Activated naive CD8-positive, alpha-beta T cell treated with anti-CD3 and anti-CD28 coated beads, Interleukin-2, amount 50 U/mL, for 24 hours (primary cell): Measurements from ENCODE around the gene PODN.

Source experiments
- ATAC-seq: fragments of 150-1000 bp; cut with Tn5 transposase; one replicate; pipeline ENCODE4 v1.10.0; 2021
- DNase-seq: peaks from one replicate; pipeline ENCODE4 v3.0.0; 2021
- H3K27ac Mint-ChIP-seq: one replicate; pipeline ENCODE4 v1.8.0; 2021; ENCODE audit warnings: mild to moderate bottlenecking, mixed read lengths
- H3K27me3 Mint-ChIP-seq: one replicate; pipeline ENCODE4 v1.8.0; 2021; ENCODE audit warnings: mixed read lengths
- H3K36me3 Mint-ChIP-seq: one replicate; pipeline ENCODE4 v1.8.0; 2021; ENCODE audit warnings: low read depth, mixed read lengths
- H3K4me1 Mint-ChIP-seq: one replicate; pipeline ENCODE4 v1.8.0; 2021; ENCODE audit warnings: mixed read lengths
- H3K4me3 Mint-ChIP-seq: one replicate; pipeline ENCODE4 v1.8.0; 2021; ENCODE audit warnings: mild to moderate bottlenecking, moderate library complexity, mixed read lengths
- H3K9me3 Mint-ChIP-seq: one replicate; pipeline ENCODE4 v1.8.0; 2021; ENCODE audit warnings: mixed read lengths

PODN gene

DNA sequence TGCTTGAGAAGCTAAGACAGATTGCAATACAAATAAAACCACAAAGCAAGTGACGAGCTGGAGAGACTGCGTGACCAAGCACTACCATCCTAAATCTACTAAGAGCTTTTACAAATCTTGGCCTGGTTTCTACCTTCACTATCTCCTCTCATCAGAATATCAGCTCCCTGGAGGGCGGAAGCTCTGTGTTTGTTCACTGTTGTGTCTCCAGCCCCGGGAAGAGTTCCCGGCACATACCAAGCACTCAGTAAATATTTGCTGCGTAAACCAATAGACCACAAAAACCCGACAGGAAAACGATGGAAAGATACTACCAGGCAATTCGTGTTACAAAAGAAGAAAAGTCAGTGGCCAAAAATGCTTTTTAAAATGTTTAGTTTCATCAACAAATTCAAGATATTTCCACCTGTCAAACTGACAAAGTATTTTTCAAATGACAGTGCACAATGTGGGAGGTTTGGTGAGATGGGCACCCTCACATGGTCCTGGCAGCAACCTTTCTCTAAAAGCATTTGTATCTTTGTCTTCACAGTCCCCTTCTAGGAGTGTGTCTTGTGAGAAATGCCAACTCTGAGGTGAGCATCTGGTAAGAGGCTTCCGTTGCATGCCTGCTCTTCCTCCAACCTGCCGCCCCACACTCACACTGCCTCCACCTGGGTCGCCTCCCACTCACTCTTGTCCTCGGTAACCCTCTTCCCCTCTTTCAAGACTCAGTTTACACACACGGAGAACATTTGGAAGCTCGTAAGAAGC lies 45.7 kb downstream of the PODN start:
- H3K4me3 Mint-ChIP-seq: no peak overlapping the region
- H3K9me3 Mint-ChIP-seq: no peaks in the 10 kb centered on the region
- ATAC-seq (no peak), DNase-seq (no peak)
- H3K36me3 Mint-ChIP-seq: no peaks in the 10 kb centered on the region
- peaks cover 22% of the 10 kb centered on the region for H3K4me1 Mint-ChIP-seq
- no peak overlapping the region for H3K27ac Mint-ChIP-seq
- H3K27me3 Mint-ChIP-seq: peaks cover 2% of the 10 kb centered on the region

DNA sequence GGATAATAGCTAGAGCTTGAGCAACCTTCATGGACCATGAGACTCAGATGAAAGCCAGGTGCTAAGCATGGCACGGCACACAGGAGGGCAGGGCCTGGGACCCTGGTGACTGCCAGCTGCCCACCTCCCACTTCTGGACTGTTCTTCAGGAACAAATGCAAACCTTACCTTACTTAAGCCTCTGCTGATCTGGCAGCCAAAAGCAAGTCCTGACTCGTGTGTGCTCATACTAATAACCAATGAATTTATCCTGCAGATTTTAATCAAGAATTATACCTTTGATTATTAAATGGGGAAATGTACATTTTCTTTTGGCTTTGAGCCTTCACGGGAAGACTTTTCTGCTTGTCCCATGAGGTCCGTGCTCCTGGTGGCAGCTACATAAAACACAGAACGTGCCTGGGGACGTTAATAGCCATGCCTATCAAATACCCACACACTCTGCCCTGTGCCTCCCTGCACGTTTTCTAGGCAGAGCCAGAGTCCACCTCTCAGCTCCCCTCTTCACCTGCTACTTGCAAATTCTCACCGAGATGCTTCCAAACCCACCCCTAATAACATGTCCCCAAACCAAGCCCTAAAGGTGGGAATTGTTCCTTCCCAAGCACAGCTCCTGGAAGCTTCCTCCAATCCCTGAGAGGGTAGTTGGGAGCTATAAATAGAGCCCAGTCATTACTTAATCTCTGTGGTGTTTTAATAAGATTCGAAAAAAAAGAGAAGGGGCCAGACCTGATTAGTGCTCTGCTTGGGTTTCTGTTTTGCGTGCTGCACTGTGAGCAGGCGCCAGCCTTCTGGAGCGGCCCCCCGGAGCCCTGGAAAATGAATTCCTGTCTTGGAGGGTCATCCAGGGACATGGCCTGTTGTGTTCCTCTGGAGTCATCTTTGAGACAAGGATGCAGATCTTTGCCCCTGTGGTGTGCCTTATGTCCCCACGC lies 46.9 kb downstream of the PODN start:
- ATAC-seq (no peak), DNase-seq (no peak)
- H3K4me3 Mint-ChIP-seq: no peak overlapping the region
- H3K27ac Mint-ChIP-seq: no peak overlapping the region
- no peaks in the 10 kb centered on the region for H3K36me3 Mint-ChIP-seq
- H3K9me3 Mint-ChIP-seq: no peaks in the 10 kb centered on the region
- peaks cover 2% of the 10 kb centered on the region for H3K27me3 Mint-ChIP-seq
- H3K4me1 Mint-ChIP-seq: peaks cover 22% of the 10 kb centered on the region

GRCh38 chr1:53110370-53111072 lies 48.5 kb downstream of the PODN start:
- Mint-ChIP-seq H3K4me3 (no peak overlapping the region), H3K9me3 (no peaks in the 10 kb centered on the region), H3K4me1 (peaks cover 22% of the 10 kb centered on the region), H3K27ac (peak overlapping the region; percentile 12), H3K36me3 (no peaks in the 10 kb centered on the region), H3K27me3 (peaks cover 2% of the 10 kb centered on the region)
- DNase-seq (peak; percentile 14), ATAC-seq (peak; percentile 79)

GRCh38 chr1:53111073-53111556 lies 49.1 kb downstream of the PODN start:
- no peaks in the 10 kb centered on the region for H3K9me3 Mint-ChIP-seq
- DNase-seq: no peak
- H3K4me1 Mint-ChIP-seq: peaks cover 22% of the 10 kb centered on the region
- ATAC-seq: no peak
- no peak overlapping the region for H3K4me3 Mint-ChIP-seq
- no peak overlapping the region for H3K27ac Mint-ChIP-seq
- H3K36me3 Mint-ChIP-seq: no peaks in the 10 kb centered on the region
- H3K27me3 Mint-ChIP-seq: peaks cover 2% of the 10 kb centered on the region

GRCh38 chr1:53111693-53112092 lies 49.7 kb downstream of the PODN start:
- Mint-ChIP-seq H3K27me3 (peaks cover 2% of the 10 kb centered on the region), H3K4me1 (peaks cover 22% of the 10 kb centered on the region), H3K9me3 (no peaks in the 10 kb centered on the region), H3K27ac (no peak overlapping the region), H3K36me3 (no peaks in the 10 kb centered on the region), H3K4me3 (no peak overlapping the region)
- no peak for ATAC-seq
- no peak for DNase-seq

GRCh38 chr1:53112271-53112774 lies 50.3 kb downstream of the PODN start:
- no peak overlapping the region for H3K27ac Mint-ChIP-seq
- no peaks in the 10 kb centered on the region for H3K36me3 Mint-ChIP-seq
- no peak for ATAC-seq
- H3K4me3 Mint-ChIP-seq: no peak overlapping the region
- H3K27me3 Mint-ChIP-seq: peaks cover 2% of the 10 kb centered on the region
- H3K4me1 Mint-ChIP-seq: peaks cover 19% of the 10 kb centered on the region
- no peaks in the 10 kb centered on the region for H3K9me3 Mint-ChIP-seq
- DNase-seq: no peak

- Mint-ChIP-seq H3K4me1 (peaks cover 15% of the 10 kb centered on the region), H3K4me3 (no peak overlapping the region), H3K36me3 (no peaks in the 10 kb centered on the region), H3K9me3 (no peaks in the 10 kb centered on the region), H3K27me3 (peaks cover 2% of the 10 kb centered on the region), H3K27ac (no peak overlapping the region)
- no peak for ATAC-seq
- no peak for DNase-seq
Measured at GRCh38 chr1:53112861-53113260, 50.8 kb downstream of the PODN start.

- Mint-ChIP-seq H3K36me3 (no peaks in the 10 kb centered on the region), H3K4me1 (peaks cover 11% of the 10 kb centered on the region), H3K4me3 (no peak overlapping the region), H3K27me3 (peaks cover 2% of the 10 kb centered on the region), H3K27ac (no peak overlapping the region), H3K9me3 (no peaks in the 10 kb centered on the region)
- DNase-seq (no peak), ATAC-seq (no peak)
Measured at GRCh38 chr1:53114090-53114489, 52.1 kb downstream of the PODN start.

- Mint-ChIP-seq H3K27me3 (peaks cover 2% of the 10 kb centered on the region), H3K27ac (no peak overlapping the region), H3K4me3 (no peak overlapping the region), H3K9me3 (no peaks in the 10 kb centered on the region), H3K4me1 (peaks cover 10% of the 10 kb centered on the region), H3K36me3 (no peaks in the 10 kb centered on the region)
- DNase-seq (no peak), ATAC-seq (no peak)
Measured at GRCh38 chr1:53114581-53115400, 52.8 kb downstream of the PODN start.

DNA sequence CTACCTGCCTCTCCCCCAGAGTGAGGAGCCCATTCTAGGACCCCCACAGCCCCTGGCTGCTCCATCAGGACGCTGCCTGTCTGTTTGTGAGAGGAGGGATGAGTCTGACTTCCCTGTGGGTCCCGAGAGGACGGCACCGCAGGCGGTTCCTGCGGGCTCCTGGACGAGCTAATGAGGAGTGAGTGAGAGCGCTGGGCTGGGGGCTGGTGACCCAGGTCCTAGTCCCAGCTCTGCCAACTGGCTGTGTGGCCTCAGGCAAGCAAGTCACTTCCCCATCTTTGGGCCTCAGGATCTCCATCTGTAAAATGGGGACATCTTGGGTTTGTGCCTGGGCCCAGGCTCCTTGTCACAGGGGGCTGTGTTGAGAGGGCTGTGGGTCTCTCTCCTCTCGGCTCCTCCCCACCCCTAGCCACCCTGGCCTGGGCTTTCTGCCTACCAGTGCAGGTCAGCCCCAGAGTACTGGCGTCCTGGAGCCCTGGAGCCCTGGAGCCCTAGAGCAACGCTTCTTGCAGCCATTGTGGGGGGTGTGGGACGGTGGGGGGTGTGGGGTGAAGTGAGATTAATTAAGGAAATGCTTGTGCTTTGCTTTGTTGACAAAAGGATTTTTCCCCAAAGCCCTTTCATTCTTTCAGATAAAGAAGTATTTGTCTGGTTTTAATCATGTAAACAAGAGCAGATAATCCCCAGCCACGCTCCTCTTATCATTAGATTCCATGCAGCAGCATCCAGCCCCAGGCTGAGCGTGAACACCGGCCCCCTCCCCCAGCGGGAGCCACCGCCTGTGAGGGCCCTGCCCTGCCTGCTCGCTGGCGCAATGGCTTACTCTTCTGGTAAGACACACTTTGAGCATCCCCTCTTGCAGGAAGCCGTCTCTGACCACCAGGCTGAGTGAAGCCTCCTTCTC lies 53.6 kb downstream of the PODN start:
- H3K36me3 Mint-ChIP-seq: no peaks in the 10 kb centered on the region
- no peak overlapping the region for H3K4me3 Mint-ChIP-seq
- ATAC-seq: no peak
- H3K27me3 Mint-ChIP-seq: peaks cover 2% of the 10 kb centered on the region
- no peak overlapping the region for H3K27ac Mint-ChIP-seq
- no peaks in the 10 kb centered on the region for H3K9me3 Mint-ChIP-seq
- H3K4me1 Mint-ChIP-seq: peaks cover 6% of the 10 kb centered on the region
- no peak for DNase-seq

- Mint-ChIP-seq H3K4me3 (no peak overlapping the region), H3K9me3 (no peaks in the 10 kb centered on the region), H3K4me1 (no peaks in the 10 kb centered on the region), H3K36me3 (no peaks in the 10 kb centered on the region), H3K27me3 (peaks cover 6% of the 10 kb centered on the region), H3K27ac (no peak overlapping the region)
- no peak for DNase-seq
- ATAC-seq: no peak
Measured at GRCh38 chr1:53116307-53116810, 54.3 kb downstream of the PODN start.

DNA sequence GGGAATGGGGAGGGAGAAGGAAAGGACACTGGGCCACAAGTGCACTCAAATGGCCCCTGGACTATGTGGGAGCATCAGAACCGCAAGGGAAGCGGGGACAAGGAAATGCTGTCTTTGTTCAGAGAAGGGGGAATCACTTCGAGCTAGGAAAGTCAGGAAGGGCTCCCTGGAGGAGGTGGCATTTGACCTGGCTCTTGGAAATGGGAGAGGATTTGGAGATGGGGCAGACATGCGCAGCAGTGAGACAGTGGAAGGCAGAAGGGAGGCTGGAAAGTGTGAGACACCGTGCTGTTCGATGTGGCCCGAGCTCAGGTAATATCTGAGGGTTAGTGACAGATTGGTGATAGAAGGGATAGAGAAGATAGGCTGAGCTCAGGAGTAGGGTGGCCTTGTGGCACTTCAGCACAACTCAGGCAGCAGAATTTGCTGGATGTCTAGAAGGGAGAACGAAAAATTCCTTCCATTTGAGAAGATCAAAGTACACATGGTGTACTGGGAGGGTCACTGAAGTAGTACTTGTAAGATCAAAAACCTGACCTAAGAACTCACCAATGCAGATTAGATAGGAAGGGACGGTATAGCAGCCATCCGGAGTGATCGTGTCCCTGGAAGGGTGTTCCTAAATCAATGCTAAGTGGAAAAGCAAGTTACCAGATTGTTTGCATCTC lies 55.1 kb downstream of the PODN start:
- Mint-ChIP-seq H3K27me3 (peaks cover 5% of the 10 kb centered on the region), H3K4me3 (no peak overlapping the region), H3K9me3 (no peaks in the 10 kb centered on the region), H3K36me3 (no peaks in the 10 kb centered on the region), H3K27ac (no peak overlapping the region), H3K4me1 (no peaks in the 10 kb centered on the region)
- ATAC-seq (no peak), DNase-seq (no peak)
